ENCODE data around the gene GIPC1. TPM values are rescaled to one million over a fixed set of nuclear protein-coding genes. Genes with fewer than 3 reads are reported as not detected.

GIPC1 gene
- total and polyA plus RNA-seq, 9 of the 15 experiments (the other 6 are each of a cell fraction or from before 2014, with no cell fraction given), result 0.49 to 54.7 (median 24.8) TPM

- TF ChIP-seq CXXC5 (CRISPR knock-in tag; IDR thresholded peaks at IDR 0.05) (peak; percentile 94), ETV1 (tag; conservative IDR thresholded peaks at IDR 0.05; ENCODE audit: low read depth) (no peak), VEZF1 (CRISPR knock-in tag; IDR thresholded peaks at IDR 0.05) (peak; percentile 94), HMGN3 (IDR thresholded peaks at IDR 0.05; ENCODE audit: borderline replicate concordance, extremely low read depth, insufficient read length, low read depth, low read length) (peak; percentile 96), ZNF639 (CRISPR knock-in tag; conservative IDR thresholded peaks at IDR 0.05 in 1 of 2, IDR thresholded peaks at IDR 0.05 in 1 of 2) (peak in 1 of 2 experiments; percentile 83; a peak in 1 of 4 replicates), ZEB2 (IDR thresholded peaks at IDR 0.05) (0 out of 2 replicates have a peak, but pooled peaks have one; percentile 13), ZBTB17 (CRISPR knock-in tag; IDR thresholded peaks at IDR 0.05) (peak; percentile 69; the same call in 1 of the 2 replicates), TFAP4 (CRISPR knock-in tag; IDR thresholded peaks at IDR 0.05; ENCODE audit: borderline replicate concordance) (peak; percentile 98), TEAD1 (CRISPR knock-in tag; IDR thresholded peaks at IDR 0.05) (peak; percentile 85 to 99), GMEB1 (CRISPR knock-in tag; IDR thresholded peaks at IDR 0.05) (peak; percentile 66), PRDM10 (IDR thresholded peaks at IDR 0.05; ENCODE audit: partially characterized antibody) (peak; percentile 99), TCF7L2 (IDR thresholded peaks at IDR 0.05; ENCODE audit: low read depth, low read length) (peak; percentile 97), CCNT2 (IDR thresholded peaks at IDR 0.05; ENCODE audit: borderline replicate concordance, extremely low read depth, insufficient read length, low read depth, low read length) (peak; percentile 65), C11orf30 (IDR thresholded peaks at IDR 0.05; ENCODE audit: low read depth) (peak; percentile 16; the same call in 1 of the 2 replicates), TRIM24 (IDR thresholded peaks at IDR 0.05) (peak in 1 of 2 experiments; percentile 66; a peak in 1 of 4 replicates)
These were observed at the start of gene GIPC1 (continued) for GRCh38 chr19:14496029-14496833.

Measured in K562 (cell line).